ENCODE measurements around the gene RSBN1. TPM values are rescaled to one million over a fixed set of nuclear protein-coding genes. Genes with fewer than 3 reads are reported as not detected.

Gene RSBN1
- total RNA-seq, 1 experiment from 2014 or later = 16.6 TPM

DNA sequence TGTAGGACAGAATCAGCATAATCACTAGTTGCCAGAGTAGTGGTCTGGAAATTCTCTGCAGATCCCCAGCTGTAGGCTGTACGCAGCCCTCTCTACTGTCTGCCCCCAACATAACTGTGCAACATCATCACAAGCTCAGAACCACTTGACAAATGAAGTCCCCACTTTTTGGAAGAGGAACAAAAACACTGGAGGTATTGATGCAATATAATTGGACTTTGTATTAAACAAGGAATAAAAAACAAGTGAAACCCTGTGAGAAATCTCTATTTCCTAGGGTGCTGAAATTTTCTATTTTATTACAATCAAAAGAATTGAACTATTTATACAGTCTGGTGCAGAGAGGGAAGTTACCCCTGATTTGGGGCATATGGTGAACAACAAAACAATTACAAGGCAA lies 68.2 kb downstream of the RSBN1 start:
- RAD21 ChIA-PET (ENCODE audit: low non-redundant PET in 1 of 2, low total read pairs in 2 of 2, uncharacterized antibody in 2 of 2, unreplicated experiment in 2 of 2) = no interaction called here
- ATAC-seq = no peak
- peaks cover 0 to 5% of the 10 kb centered on the region in 2 experiments; a peak in 1 of 4 replicates for H3K4me1 ChIP-seq (ENCODE audit: control insufficient read depth in 1 of 2, insufficient read depth in 2 of 2, low read length in 2 of 2)
- H4K20me1 ChIP-seq (ENCODE audit: insufficient read depth) = no peaks in the 10 kb centered on the region
- H2AFZ ChIP-seq (ENCODE audit: low read depth, low read length, poor library complexity, severe bottlenecking) = no peak overlapping the region
- intact Hi-C loops (cut with micrococcal nuclease) = no loop called here
- POLR2A ChIA-PET = no interaction called here
- no TSS peak for BruUV-seq (replicated peaks)
- no peak overlapping the region for H3K9ac ChIP-seq (ENCODE audit: low read length)
- H3K79me2 ChIP-seq (ENCODE audit: insufficient read depth, low read length) = no peaks in the 10 kb centered on the region
- H3K4me3 ChIP-seq (replicated peaks in 1 of 2; ENCODE audit: low read depth in 1 of 2, low read length in 2 of 2) = no peak overlapping the region
- H3K9me3 ChIP-seq (ENCODE audit: control insufficient read depth in 1 of 2, insufficient read depth in 1 of 2, low read depth in 1 of 2, low read length in 2 of 2) = no peaks in the 10 kb centered on the region
- no peak overlapping the region for H3K4me2 ChIP-seq (ENCODE audit: low read length)
- no peaks in the 10 kb centered on the region for H3K36me3 ChIP-seq (ENCODE audit: control insufficient read depth in 1 of 2, insufficient read depth in 2 of 2, low read length in 2 of 2)
- CTCF ChIA-PET = no interaction called here
- H3K27me3 ChIP-seq (ENCODE audit: insufficient read depth, low read length) = no peaks in the 10 kb centered on the region
- DNase-seq (ENCODE audit: low read depth, low spot score) = no peak
- H3K9me2 ChIP-seq (ENCODE audit: insufficient read depth) = no peaks in the 10 kb centered on the region
- no peak overlapping the region for H3K27ac ChIP-seq (ENCODE audit: low read depth, low read length)
- no peak for TF ChIP-seq SRF (IDR thresholded peaks at IDR 0.05; ENCODE audit: low read depth)
- TF ChIP-seq POLR2AphosphoS5 (IDR thresholded peaks at IDR 0.05; ENCODE audit: low read depth, low read length) = no peak
- TF ChIP-seq SIN3A (IDR thresholded peaks at IDR 0.05; ENCODE audit: low read depth) = no peak
- no peak for TF ChIP-seq CBX3 (IDR thresholded peaks at IDR 0.05; ENCODE audit: low read depth)
- no peak for TF ChIP-seq ZNF274 (IDR thresholded peaks at IDR 0.05; ENCODE audit: low read depth, low read length)

DNA sequence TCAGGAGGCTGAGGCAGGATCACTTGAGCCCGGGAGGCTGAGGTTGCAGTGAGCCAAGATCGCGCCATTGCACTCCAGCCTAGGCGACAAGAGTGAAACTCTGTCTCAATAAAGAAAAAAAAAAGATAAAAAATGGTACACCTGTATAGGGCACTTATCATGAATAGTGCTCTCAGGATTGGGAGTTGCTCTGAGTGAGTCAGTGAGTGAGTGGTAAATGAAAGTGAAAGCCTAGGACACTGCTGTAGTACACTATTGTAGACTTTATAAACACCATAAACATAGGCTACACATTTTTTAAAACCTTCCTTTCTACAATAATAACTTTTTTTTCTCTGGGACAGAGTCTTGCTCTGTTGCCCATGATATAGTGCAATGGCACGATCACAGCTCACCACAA lies 69.8 kb downstream of the RSBN1 start:
- no peak overlapping the region for H2AFZ ChIP-seq (ENCODE audit: low read depth, low read length, poor library complexity, severe bottlenecking)
- RAD21 ChIA-PET (ENCODE audit: low non-redundant PET in 1 of 2, low total read pairs in 2 of 2, uncharacterized antibody in 2 of 2, unreplicated experiment in 2 of 2) = no interaction called here
- no peak overlapping the region for H3K4me3 ChIP-seq (replicated peaks in 1 of 2; ENCODE audit: low read depth in 1 of 2, low read length in 2 of 2)
- ATAC-seq (no peak), DNase-seq (ENCODE audit: low read depth, low spot score) (no peak)
- no peak overlapping the region for H3K9ac ChIP-seq (ENCODE audit: low read length)
- no peaks in the 10 kb centered on the region for H4K20me1 ChIP-seq (ENCODE audit: insufficient read depth)
- no peaks in the 10 kb centered on the region for H3K9me3 ChIP-seq (ENCODE audit: control insufficient read depth in 1 of 2, insufficient read depth in 1 of 2, low read depth in 1 of 2, low read length in 2 of 2)
- no TSS peak for BruUV-seq (replicated peaks)
- H3K79me2 ChIP-seq (ENCODE audit: insufficient read depth, low read length) = no peaks in the 10 kb centered on the region
- POLR2A ChIA-PET = interaction anchor here (0.6 kb wide), 1 partner anchor 16 kb away, joined by 3 read pairs; no protein-coding TSS in a partner anchor
- CTCF ChIA-PET = no interaction called here
- H3K4me2 ChIP-seq (ENCODE audit: low read length) = no peak overlapping the region
- no peaks in the 10 kb centered on the region for H3K27me3 ChIP-seq (ENCODE audit: insufficient read depth, low read length)
- H3K9me2 ChIP-seq (ENCODE audit: insufficient read depth) = no peaks in the 10 kb centered on the region
- no peaks in the 10 kb centered on the region for H3K36me3 ChIP-seq (ENCODE audit: control insufficient read depth in 1 of 2, insufficient read depth in 2 of 2, low read length in 2 of 2)
- TF ChIP-seq ZNF274 (IDR thresholded peaks at IDR 0.05; ENCODE audit: low read depth, low read length) = no peak
- no peak for TF ChIP-seq ELF1 (IDR thresholded peaks at IDR 0.05; ENCODE audit: borderline replicate concordance, low read depth)
- no peak for TF ChIP-seq SIN3A (IDR thresholded peaks at IDR 0.05; ENCODE audit: low read depth)
- no peak for TF ChIP-seq POLR2A (IDR thresholded peaks at IDR 0.05; ENCODE audit: borderline replicate concordance, extremely low read depth, insufficient read depth, insufficient read length)
- TF ChIP-seq, protein P1, sequence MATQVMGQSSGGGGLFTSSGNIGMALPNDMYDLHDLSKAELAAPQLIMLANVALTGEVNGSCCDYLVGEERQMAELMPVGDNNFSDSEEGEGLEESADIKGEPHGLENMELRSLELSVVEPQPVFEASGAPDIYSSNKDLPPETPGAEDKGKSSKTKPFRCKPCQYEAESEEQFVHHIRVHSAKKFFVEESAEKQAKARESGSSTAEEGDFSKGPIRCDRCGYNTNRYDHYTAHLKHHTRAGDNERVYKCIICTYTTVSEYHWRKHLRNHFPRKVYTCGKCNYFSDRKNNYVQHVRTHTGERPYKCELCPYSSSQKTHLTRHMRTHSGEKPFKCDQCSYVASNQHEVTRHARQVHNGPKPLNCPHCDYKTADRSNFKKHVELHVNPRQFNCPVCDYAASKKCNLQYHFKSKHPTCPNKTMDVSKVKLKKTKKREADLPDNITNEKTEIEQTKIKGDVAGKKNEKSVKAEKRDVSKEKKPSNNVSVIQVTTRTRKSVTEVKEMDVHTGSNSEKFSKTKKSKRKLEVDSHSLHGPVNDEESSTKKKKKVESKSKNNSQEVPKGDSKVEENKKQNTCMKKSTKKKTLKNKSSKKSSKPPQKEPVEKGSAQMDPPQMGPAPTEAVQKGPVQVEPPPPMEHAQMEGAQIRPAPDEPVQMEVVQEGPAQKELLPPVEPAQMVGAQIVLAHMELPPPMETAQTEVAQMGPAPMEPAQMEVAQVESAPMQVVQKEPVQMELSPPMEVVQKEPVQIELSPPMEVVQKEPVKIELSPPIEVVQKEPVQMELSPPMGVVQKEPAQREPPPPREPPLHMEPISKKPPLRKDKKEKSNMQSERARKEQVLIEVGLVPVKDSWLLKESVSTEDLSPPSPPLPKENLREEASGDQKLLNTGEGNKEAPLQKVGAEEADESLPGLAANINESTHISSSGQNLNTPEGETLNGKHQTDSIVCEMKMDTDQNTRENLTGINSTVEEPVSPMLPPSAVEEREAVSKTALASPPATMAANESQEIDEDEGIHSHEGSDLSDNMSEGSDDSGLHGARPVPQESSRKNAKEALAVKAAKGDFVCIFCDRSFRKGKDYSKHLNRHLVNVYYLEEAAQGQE (IDR thresholded peaks at IDR 0.05; ENCODE audit: low read depth) = no peak
- no peak for TF ChIP-seq SP1 (IDR thresholded peaks at IDR 0.05; ENCODE audit: low read depth)
- TF ChIP-seq, protein P2, sequence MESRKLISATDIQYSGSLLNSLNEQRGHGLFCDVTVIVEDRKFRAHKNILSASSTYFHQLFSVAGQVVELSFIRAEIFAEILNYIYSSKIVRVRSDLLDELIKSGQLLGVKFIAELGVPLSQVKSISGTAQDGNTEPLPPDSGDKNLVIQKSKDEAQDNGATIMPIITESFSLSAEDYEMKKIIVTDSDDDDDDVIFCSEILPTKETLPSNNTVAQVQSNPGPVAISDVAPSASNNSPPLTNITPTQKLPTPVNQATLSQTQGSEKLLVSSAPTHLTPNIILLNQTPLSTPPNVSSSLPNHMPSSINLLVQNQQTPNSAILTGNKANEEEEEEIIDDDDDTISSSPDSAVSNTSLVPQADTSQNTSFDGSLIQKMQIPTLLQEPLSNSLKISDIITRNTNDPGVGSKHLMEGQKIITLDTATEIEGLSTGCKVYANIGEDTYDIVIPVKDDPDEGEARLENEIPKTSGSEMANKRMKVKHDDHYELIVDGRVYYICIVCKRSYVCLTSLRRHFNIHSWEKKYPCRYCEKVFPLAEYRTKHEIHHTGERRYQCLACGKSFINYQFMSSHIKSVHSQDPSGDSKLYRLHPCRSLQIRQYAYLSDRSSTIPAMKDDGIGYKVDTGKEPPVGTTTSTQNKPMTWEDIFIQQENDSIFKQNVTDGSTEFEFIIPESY (IDR thresholded peaks at IDR 0.05; ENCODE audit: extremely low read depth, insufficient replicate concordance, low read length) = no peak
- TF ChIP-seq JUND (IDR thresholded peaks at IDR 0.05) = no peak
- TF ChIP-seq EZH2 (IDR thresholded peaks at IDR 0.05) = no peak
- TF ChIP-seq, protein P3, sequence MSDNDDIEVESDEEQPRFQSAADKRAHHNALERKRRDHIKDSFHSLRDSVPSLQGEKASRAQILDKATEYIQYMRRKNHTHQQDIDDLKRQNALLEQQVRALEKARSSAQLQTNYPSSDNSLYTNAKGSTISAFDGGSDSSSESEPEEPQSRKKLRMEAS (IDR thresholded peaks at IDR 0.05) = no peak
- no peak for TF ChIP-seq EGR1 (IDR thresholded peaks at IDR 0.05; ENCODE audit: low read depth)
- TF ChIP-seq YY1 (IDR thresholded peaks at IDR 0.05; ENCODE audit: extremely low read depth, insufficient replicate concordance, low read depth, low read length) = no peak
- no peak for TF ChIP-seq TCF7L2 (IDR thresholded peaks at IDR 0.05; ENCODE audit: borderline replicate concordance, extremely low read depth, insufficient read depth, insufficient read length)
- no peak for TF ChIP-seq CEBPB (IDR thresholded peaks at IDR 0.05; ENCODE audit: low read depth)
- peaks cover 0 to under 1% of the 10 kb centered on the region in 2 experiments; a peak in 1 of 4 replicates for H3K4me1 ChIP-seq (ENCODE audit: control insufficient read depth in 1 of 2, insufficient read depth in 2 of 2, low read length in 2 of 2)
- intact Hi-C loops (cut with micrococcal nuclease) = no loop called here
- H3K27ac ChIP-seq (ENCODE audit: low read depth, low read length) = no peak overlapping the region
